HepG2 (cell line): ENCODE data around the gene CR1L. TPM values are rescaled to one million over a fixed set of nuclear protein-coding genes. Genes with fewer than 3 reads are reported as not detected.
A peak's percentile ranks its signal among the peaks of the same experiment; 100 is the strongest.

Experiments
- ATAC-seq: fragments of 200-7000 bp; cut with Tn5 transposase; 3 replicates; pipeline ENCODE4 v1.9.1; 2020; ENCODE audit warnings: mild to moderate bottlenecking, moderate library complexity
- BruUV-seq: library from RNA; stranded (reverse); fragments of 400-500 nt; replicated peaks from 2 replicates; lab custom pipeline; 2021; lab: Mats Ljungman, UMichigan
- CTCF ChIA-PET: fragments of 300-600 bp; formaldehyde crosslinking; extraction: SDS; loops from one replicate; lab custom pipeline; 2021; ENCODE audit warnings: low total read pairs, inconsistent platforms, low intra/inter-chr PET ratio; lab: Yijun Ruan, JAX
- POLR2A ChIA-PET: fragments of 350-600 bp; sonication (Branson Sonifier 250); formaldehyde crosslinking; loops from one replicate; lab custom pipeline; 2020; ENCODE audit warnings: antibody characterized with exemption, inconsistent platforms; lab: Yijun Ruan, JAX
- DNase-seq: peaks from one replicate; pipeline ENCODE4 v3.0.0-alpha.2; 2015; ENCODE audit warnings: low spot score
- FAIRE-seq: peaks from 3 replicates; lab custom pipeline; 2011; peaks lifted over from hg19 to GRCh38; lab: Jason Lieb, UNC
- H2AFZ ChIP-seq: one replicate; pipeline ENCODE4 v1.6.1; 2011; ENCODE audit warnings: low read length, inconsistent platforms
- H3K27ac ChIP-seq: fragments of 300-600 bp; 3 replicates; pipeline ENCODE4 v1.8.0; 2011; ENCODE audit warnings: mixed run types, mild to moderate bottlenecking, mixed read lengths, low read length, inconsistent platforms; ENCODE audit not compliant: insufficient read depth; ENCODE audit errors: extremely low read length
- H3K27me3 ChIP-seq, 2 experiments: fragments of 200-600 bp in 1 of 2; 2 replicates in 1 of 2; 3 replicates in 1 of 2; pipeline versions ENCODE4 v1.6.0 to v1.8.0; 2011; ENCODE audit warnings: low read length in 2 of 2, mild to moderate bottlenecking in 2 of 2, moderate library complexity in 2 of 2, inconsistent platforms in 1 of 2; ENCODE audit not compliant: insufficient read depth in 2 of 2, control insufficient read depth in 1 of 2
- H3K36me3 ChIP-seq, 2 experiments: fragments of 200-600 bp in 1 of 2; replicated peaks in 1 of 2; 2 replicates in 1 of 2; 3 replicates in 1 of 2; pipeline versions ENCODE4 v1.5.1 to v1.8.0; 2011; ENCODE audit warnings: low read length in 2 of 2, inconsistent platforms in 1 of 2; ENCODE audit not compliant: insufficient read depth in 2 of 2, control insufficient read depth in 1 of 2
- H3K4me1 ChIP-seq: 2 replicates; pipeline ENCODE4 v1.5.1; 2012; ENCODE audit warnings: low read length, inconsistent platforms; ENCODE audit not compliant: insufficient read depth
- H3K4me2 ChIP-seq: 2 replicates; pipeline ENCODE4 v1.6.0; 2011; ENCODE audit warnings: low read depth, low read length, inconsistent platforms
- H3K4me3 ChIP-seq, 3 experiments: fragments of 200-600 bp in 1 of 3; sonication (generic), shearing (Covaris generic) in 1 of 3; replicated peaks in 1 of 3; 2 replicates each; pipeline ENCODE4 v1.5.1; 2011 to 2016; ENCODE audit warnings: low read length in 3 of 3, inconsistent platforms in 2 of 3, low read depth in 2 of 3, mild to moderate bottlenecking in 2 of 3, control low read depth in 1 of 3, mixed read lengths in 1 of 3; ENCODE audit not compliant: insufficient read depth in 1 of 3
- H3K79me2 ChIP-seq: one replicate; pipeline ENCODE4 v1.6.1; 2011; ENCODE audit warnings: low read length, inconsistent platforms; ENCODE audit not compliant: insufficient read depth
- H3K9ac ChIP-seq: 2 replicates; pipeline ENCODE4 v1.6.0; 2011; ENCODE audit warnings: mild to moderate bottlenecking, low read depth, low read length, inconsistent platforms; ENCODE audit not compliant: insufficient read depth
- H3K9me3 ChIP-seq: 2 replicates; pipeline ENCODE4 v1.5.1; 2012; ENCODE audit warnings: mild to moderate bottlenecking, low read length
- H4K20me1 ChIP-seq: 2 replicates; pipeline ENCODE4 v1.6.0; 2011; ENCODE audit warnings: inconsistent platforms, mild to moderate bottlenecking, low read length, moderate library complexity; ENCODE audit not compliant: insufficient read depth
- ATAD3A ChIP-seq: sonication (generic); formaldehyde crosslinking; IDR thresholded peaks from 2 replicates; pipeline ENCODE4 v1.4.0; 2020; ENCODE audit warnings: missing genetic modification reagents
- BCL6 ChIP-seq: IDR thresholded peaks from 2 replicates; pipeline ENCODE4 v1.6.1; 2016; ENCODE audit warnings: missing genetic modification reagents, missing compliant biosample characterization
- CEBPG ChIP-seq: IDR thresholded peaks from 2 replicates; pipeline ENCODE4 v1.6.1; 2016
- CREM ChIP-seq, 2 experiments: sonication (generic) in 1 of 2; formaldehyde crosslinking in 1 of 2; IDR thresholded peaks; 2 replicates each; pipeline versions ENCODE4 v1.4.0 to v1.6.1; 2016 to 2020; ENCODE audit warnings: antibody characterized with exemption in 1 of 2, mild to moderate bottlenecking in 1 of 2, missing genetic modification reagents in 1 of 2
- ELF3 ChIP-seq: IDR thresholded peaks from 2 replicates; pipeline ENCODE4 v1.6.1; 2016; ENCODE audit warnings: missing genetic modification reagents, missing compliant biosample characterization
- GTF2F1 ChIP-seq: fragments of 150-350 bp; IDR thresholded peaks from 2 replicates; pipeline ENCODE4 v1.6.1; 2014; ENCODE audit warnings: low read length
- HNRNPK ChIP-seq: fragments of 200-400 bp; formaldehyde crosslinking; IDR thresholded peaks from 2 replicates; pipeline ENCODE4 v1.6.1; 2018; ENCODE audit warnings: low read length, low read depth, moderate library complexity, mild to moderate bottlenecking; ENCODE audit not compliant: poor library complexity, severe bottlenecking
- JARID2 ChIP-seq: sonication (generic); formaldehyde crosslinking; IDR thresholded peaks from 2 replicates; pipeline ENCODE4 v1.8.1; 2023; ENCODE audit warnings: missing genetic modification reagents, inconsistent platforms; ENCODE audit not compliant: insufficient replicate concordance
- KLF12 ChIP-seq: sonication (generic); formaldehyde crosslinking; IDR thresholded peaks from 2 replicates; pipeline ENCODE4 v1.4.0; 2020; ENCODE audit warnings: missing genetic modification reagents, borderline replicate concordance
- PAWR ChIP-seq: sonication (generic); formaldehyde crosslinking; IDR thresholded peaks from 2 replicates; pipeline ENCODE4 v1.4.0; 2020; ENCODE audit warnings: missing genetic modification reagents, mild to moderate bottlenecking, borderline replicate concordance
- RAD21 ChIP-seq: fragments of 450-650 bp; formaldehyde crosslinking; IDR thresholded peaks from 2 replicates; pipeline ENCODE4 v1.5.0; 2020; ENCODE audit warnings: mild to moderate bottlenecking
- SOX13 ChIP-seq, 3 experiments: fragments of 450-650 bp in 1 of 3; sonication (generic) in 1 of 3; formaldehyde crosslinking in 1 of 3; IDR thresholded peaks in 2 of 3; conservative IDR thresholded peaks in 1 of 3; 2 replicates each; pipeline versions ENCODE4 v1.5.0 to v1.6.1; 2016 to 2020; ENCODE audit warnings: antibody characterized with exemption in 1 of 3, mild to moderate bottlenecking in 1 of 3, missing compliant biosample characterization in 1 of 3, missing genetic modification reagents in 1 of 3, moderate library complexity in 1 of 3
- SRF ChIP-seq: IDR thresholded peaks from 2 replicates; pipeline ENCODE4 v1.6.1; 2011; ENCODE audit warnings: mild to moderate bottlenecking, low read depth, low read length, moderate library complexity
- TCF7 ChIP-seq: sonication (generic); IDR thresholded peaks from 2 replicates; pipeline ENCODE4 v1.6.1; 2016; ENCODE audit warnings: antibody characterized with exemption, low read depth
- ZNF205 ChIP-seq: IDR thresholded peaks from 2 replicates; pipeline ENCODE4 v1.6.1; 2018; ENCODE audit warnings: missing biosample characterization, missing genetic modification reagents
- ZNF264 ChIP-seq: sonication (generic); formaldehyde crosslinking; IDR thresholded peaks from 2 replicates; pipeline ENCODE4 v1.4.0; 2020; ENCODE audit warnings: missing genetic modification reagents
- ZNF570 ChIP-seq: sonication (generic); formaldehyde crosslinking; IDR thresholded peaks from 2 replicates; pipeline ENCODE4 v1.4.0; 2020; ENCODE audit warnings: mild to moderate bottlenecking, missing genetic modification reagents, borderline replicate concordance
- ZNF598 ChIP-seq: sonication (generic); formaldehyde crosslinking; IDR thresholded peaks from 2 replicates; pipeline ENCODE4 v1.5.1; 2020; ENCODE audit warnings: mild to moderate bottlenecking, missing genetic modification reagents, borderline replicate concordance
- ZNF761 ChIP-seq: sonication (generic); formaldehyde crosslinking; conservative IDR thresholded peaks from 2 replicates; pipeline ENCODE4 v1.4.0; 2020; ENCODE audit warnings: mild to moderate bottlenecking, missing genetic modification reagents
- ZNF792 ChIP-seq: IDR thresholded peaks from 2 replicates; pipeline ENCODE4 v1.6.1; 2016
- ZSCAN20 ChIP-seq: sonication (generic); formaldehyde crosslinking; IDR thresholded peaks from 2 replicates; pipeline ENCODE4 v1.4.0; 2020; ENCODE audit warnings: missing genetic modification reagents, mild to moderate bottlenecking, borderline replicate concordance
- ZSCAN22 ChIP-seq: sonication (generic); formaldehyde crosslinking; IDR thresholded peaks from 2 replicates; pipeline ENCODE4 v1.4.0; 2020; ENCODE audit warnings: mild to moderate bottlenecking, missing genetic modification reagents
- WGBS: methylation state at CpG from one replicate; pipeline ENCODE4 v1.1.6; 2017; ENCODE audit warnings: low lambda C conversion rate; 5-methylcytosine and 5-hydroxymethylcytosine counted together
- in situ Hi-C: cut with HindIII; loops from 2 replicates; pipeline ENCODE4 v1.10.0; 2017; ENCODE audit warnings: low pct_unique_long_range_greater_than_20kb; ENCODE audit not compliant: extremely low pct_ligation_motif_present
- intact Hi-C: fragments of 100-400 bp; cut with micrococcal nuclease; formaldehyde crosslinking; loops from one replicate; pipeline ENCODE4 v1.10.0; 2022; ENCODE audit not compliant: unreplicated experiment
- polyA plus RNA-seq, 8 experiments: library from polyadenylated mRNA; depleted of rRNA in 3 of 8; stranded (reverse) in 7 of 8; unstranded in 1 of 8; fragments of >200 nt; fragmentation: Illumina TruSeq in 4 of 8; extraction: Trizol in 4 of 8; gene quantifications; 2 replicates each; pipeline versions ENCODE4 v1.2.1 to v1.2.3, GENCODE V29; 2011 to 2016; ENCODE audit warnings: low read depth in 4 of 8, missing spikeins in 1 of 8, mixed read lengths in 1 of 8; ENCODE audit not compliant: insufficient read depth in 1 of 8
- total RNA-seq, 5 experiments: library from RNA; depleted of rRNA; stranded (reverse); fragments of >200 nt; fragmentation: Illumina TruSeq; extraction: Trizol; gene quantifications; 2 replicates each; pipeline ENCODE4 v1.2.3, GENCODE V29; 2016; ENCODE audit warnings: low read depth in 1 of 5
- TF ChIP-seq, protein P1 (sequence below): sonication (generic); formaldehyde crosslinking; IDR thresholded peaks from 2 replicates; pipeline ENCODE4 v1.8.1; 2022; ENCODE audit warnings: mild to moderate bottlenecking, missing genetic modification reagents
- TF ChIP-seq, protein P2 (sequence below): IDR thresholded peaks from 2 replicates; pipeline ENCODE4 v1.6.1; 2018; ENCODE audit warnings: missing genetic modification reagents

Gene CR1L
- total and polyA plus RNA-seq, 2 of the 13 experiments (the other 11 are each of a cell fraction or from before 2014, with no cell fraction given) = not detected

DNA sequence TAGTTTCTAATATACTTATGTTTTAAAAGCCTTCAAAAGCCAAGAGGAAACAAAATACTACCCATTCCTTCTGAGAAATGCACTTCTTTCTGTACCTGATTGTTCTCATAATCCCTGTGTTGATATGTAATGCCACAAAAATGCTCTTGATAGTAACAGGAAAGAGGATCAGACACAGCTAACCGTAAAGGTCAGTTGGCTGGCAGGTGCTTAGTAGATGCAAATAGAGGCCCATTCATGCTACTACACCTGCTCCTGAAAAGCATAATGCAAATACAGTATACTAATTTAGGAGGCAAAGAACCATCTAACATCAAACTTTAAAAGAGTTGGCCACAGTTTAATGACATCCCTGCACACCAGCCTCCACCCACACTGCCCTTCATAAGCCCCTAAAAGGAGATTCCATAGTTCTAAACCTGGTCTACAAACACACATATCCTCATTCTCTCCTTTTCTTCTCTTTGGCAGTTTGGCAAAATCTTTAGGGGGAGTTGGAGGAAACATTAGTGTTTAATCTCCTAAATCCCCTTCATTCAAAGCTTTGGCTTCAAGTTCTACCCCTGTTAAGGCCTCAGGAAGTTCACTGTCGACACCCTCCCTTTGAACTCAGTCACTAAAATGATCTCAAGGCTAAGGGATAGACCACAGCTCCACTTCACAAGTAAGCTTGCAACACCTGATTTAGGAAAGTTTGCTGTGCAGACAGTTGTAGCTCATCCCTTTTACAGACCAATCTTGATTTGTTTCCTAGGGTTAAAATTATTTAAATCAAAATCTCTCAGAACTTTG lies 104.0 kb downstream of the CR1L start:
- Histone ChIP-seq H3K27ac (no peak overlapping the region), H3K27me3 (no peaks in the 10 kb centered on the region; a peak in 2 of 5 replicates), H3K9ac (no peak overlapping the region), H3K4me1 (peaks cover 51% of the 10 kb centered on the region), H3K4me3 (no peak overlapping the region), H3K9me3 (no peaks in the 10 kb centered on the region), H2AFZ (no peak overlapping the region), H3K36me3 (no peaks in the 10 kb centered on the region), H4K20me1 (peaks cover 11% of the 10 kb centered on the region), H3K79me2 (peaks cover 24% of the 10 kb centered on the region), H3K4me2 (peak overlapping the region; percentile 39)
- intact Hi-C loops (no loop called here), in situ Hi-C loops (no loop called here)
- FAIRE-seq (peak; percentile 15), ATAC-seq (no peak), DNase-seq (peak; percentile 33)
- BruUV-seq = no TSS peak
- POLR2A ChIA-PET = interaction anchor here (0.6 kb wide), 1 partner anchor 11 kb away, joined by 3 read pairs; no protein-coding TSS in a partner anchor
- CTCF ChIA-PET = no interaction called here
- 9% methylated on average over 2 of the region's 2 CpGs for WGBS
- TF ChIP-seq ZNF264 (CRISPR knock-in tag) = no peak
- TF ChIP-seq TCF7 = peak; percentile 48; the same call in 1 of the 2 replicates
- TF ChIP-seq CEBPG (CRISPR knock-in tag) = no peak
- no peak for TF ChIP-seq ZNF792
- no peak for TF ChIP-seq SOX13 (IDR thresholded peaks at IDR 0.05)
- peak in 1 of 2 experiments; percentile 36; a peak in 1 of 4 replicates for TF ChIP-seq SOX13 (CRISPR knock-in tag; conservative IDR thresholded peaks at IDR 0.05 in 1 of 2, IDR thresholded peaks at IDR 0.05 in 1 of 2)
- TF ChIP-seq ATAD3A = no peak
- TF ChIP-seq ZSCAN20 (CRISPR knock-in tag) = no peak
- 0 out of 2 replicates have a peak, but pooled peaks have one; percentile 19 for TF ChIP-seq ELF3 (CRISPR knock-in tag)
- TF ChIP-seq, protein P1, sequence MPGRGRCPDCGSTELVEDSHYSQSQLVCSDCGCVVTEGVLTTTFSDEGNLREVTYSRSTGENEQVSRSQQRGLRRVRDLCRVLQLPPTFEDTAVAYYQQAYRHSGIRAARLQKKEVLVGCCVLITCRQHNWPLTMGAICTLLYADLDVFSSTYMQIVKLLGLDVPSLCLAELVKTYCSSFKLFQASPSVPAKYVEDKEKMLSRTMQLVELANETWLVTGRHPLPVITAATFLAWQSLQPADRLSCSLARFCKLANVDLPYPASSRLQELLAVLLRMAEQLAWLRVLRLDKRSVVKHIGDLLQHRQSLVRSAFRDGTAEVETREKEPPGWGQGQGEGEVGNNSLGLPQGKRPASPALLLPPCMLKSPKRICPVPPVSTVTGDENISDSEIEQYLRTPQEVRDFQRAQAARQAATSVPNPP (CRISPR knock-in tag) = no peak
- no peak for TF ChIP-seq KLF12
- peak; percentile 65 for TF ChIP-seq BCL6
- no peak for TF ChIP-seq ZNF761 (CRISPR knock-in tag)
- TF ChIP-seq HNRNPK = no peak
- TF ChIP-seq ZNF570 (CRISPR knock-in tag) = no peak
- TF ChIP-seq, protein P2, sequence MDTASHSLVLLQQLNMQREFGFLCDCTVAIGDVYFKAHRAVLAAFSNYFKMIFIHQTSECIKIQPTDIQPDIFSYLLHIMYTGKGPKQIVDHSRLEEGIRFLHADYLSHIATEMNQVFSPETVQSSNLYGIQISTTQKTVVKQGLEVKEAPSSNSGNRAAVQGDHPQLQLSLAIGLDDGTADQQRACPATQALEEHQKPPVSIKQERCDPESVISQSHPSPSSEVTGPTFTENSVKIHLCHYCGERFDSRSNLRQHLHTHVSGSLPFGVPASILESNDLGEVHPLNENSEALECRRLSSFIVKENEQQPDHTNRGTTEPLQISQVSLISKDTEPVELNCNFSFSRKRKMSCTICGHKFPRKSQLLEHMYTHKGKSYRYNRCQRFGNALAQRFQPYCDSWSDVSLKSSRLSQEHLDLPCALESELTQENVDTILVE = no peak
- TF ChIP-seq SRF = no peak
- TF ChIP-seq RAD21 (CRISPR knock-in tag) = no peak
- peak; percentile 99 for TF ChIP-seq ZNF205 (CRISPR knock-in tag)
- TF ChIP-seq ZNF598 (CRISPR knock-in tag) = no peak
- TF ChIP-seq JARID2 (CRISPR knock-in tag) = no peak
- TF ChIP-seq CREM (IDR thresholded peaks at IDR 0.05) = 0 out of 2 replicates have a peak, but pooled peaks have one; percentile 16
- TF ChIP-seq CREM (CRISPR knock-in tag; IDR thresholded peaks at IDR 0.05) = no peak
- TF ChIP-seq ZSCAN22 = no peak
- TF ChIP-seq PAWR = no peak
- TF ChIP-seq GTF2F1 = no peak
